HepG2 (cell line): ENCODE results near the gene SLC25A10. TPM values are rescaled to one million over a fixed set of nuclear protein-coding genes. Genes with fewer than 3 reads are reported as not detected.

Experiments
- NRL ChIP-seq: sonication (generic); formaldehyde crosslinking; IDR thresholded peaks from 2 replicates; pipeline ENCODE4 v1.5.0; 2020; ENCODE audit warnings: missing genetic modification reagents, mild to moderate bottlenecking, moderate library complexity, borderline replicate concordance
- SRF ChIP-seq: IDR thresholded peaks from 2 replicates; pipeline ENCODE4 v1.6.1; 2011; ENCODE audit warnings: mild to moderate bottlenecking, low read depth, low read length, moderate library complexity
- ZNF446 ChIP-seq: sonication (generic); formaldehyde crosslinking; IDR thresholded peaks from 2 replicates; pipeline ENCODE4 v1.5.0; 2020; ENCODE audit warnings: mild to moderate bottlenecking, missing genetic modification reagents
- ZNF616 ChIP-seq: sonication (generic); formaldehyde crosslinking; IDR thresholded peaks from 2 replicates; pipeline ENCODE4 v1.5.0; 2020; ENCODE audit warnings: low read depth, mild to moderate bottlenecking, missing genetic modification reagents
- polyA plus RNA-seq, 8 experiments: library from polyadenylated mRNA; depleted of rRNA in 3 of 8; stranded (reverse) in 7 of 8; unstranded in 1 of 8; fragments of >200 nt; fragmentation: Illumina TruSeq in 4 of 8; extraction: Trizol in 4 of 8; gene quantifications; 2 replicates each; pipeline versions ENCODE4 v1.2.1 to v1.2.3, GENCODE V29; 2011 to 2016; ENCODE audit warnings: low read depth in 4 of 8, missing spikeins in 1 of 8, mixed read lengths in 1 of 8; ENCODE audit not compliant: insufficient read depth in 1 of 8
- total RNA-seq, 5 experiments: library from RNA; depleted of rRNA; stranded (reverse); fragments of >200 nt; fragmentation: Illumina TruSeq; extraction: Trizol; gene quantifications; 2 replicates each; pipeline ENCODE4 v1.2.3, GENCODE V29; 2016; ENCODE audit warnings: low read depth in 1 of 5
- TF ChIP-seq, protein P1 (sequence below): sonication (generic); formaldehyde crosslinking; IDR thresholded peaks from 2 replicates; pipeline ENCODE4 v1.9.0; 2021; ENCODE audit warnings: missing genetic modification reagents, borderline replicate concordance
- TF ChIP-seq, protein P2 (sequence below): sonication (generic); formaldehyde crosslinking; IDR thresholded peaks from 2 replicates; pipeline ENCODE4 v1.4.0; 2020; ENCODE audit warnings: missing genetic modification reagents, borderline replicate concordance
- TF ChIP-seq, protein P3 (sequence below): sonication (generic); formaldehyde crosslinking; IDR thresholded peaks from 2 replicates; pipeline ENCODE4 v1.5.0; 2020; ENCODE audit warnings: mild to moderate bottlenecking, missing genetic modification reagents

The SLC25A10 gene
- total and polyA plus RNA-seq, 2 of the 13 experiments (the other 11 are each of a cell fraction or from before 2014, with no cell fraction given), result 46.5 to 140 TPM

DNA sequence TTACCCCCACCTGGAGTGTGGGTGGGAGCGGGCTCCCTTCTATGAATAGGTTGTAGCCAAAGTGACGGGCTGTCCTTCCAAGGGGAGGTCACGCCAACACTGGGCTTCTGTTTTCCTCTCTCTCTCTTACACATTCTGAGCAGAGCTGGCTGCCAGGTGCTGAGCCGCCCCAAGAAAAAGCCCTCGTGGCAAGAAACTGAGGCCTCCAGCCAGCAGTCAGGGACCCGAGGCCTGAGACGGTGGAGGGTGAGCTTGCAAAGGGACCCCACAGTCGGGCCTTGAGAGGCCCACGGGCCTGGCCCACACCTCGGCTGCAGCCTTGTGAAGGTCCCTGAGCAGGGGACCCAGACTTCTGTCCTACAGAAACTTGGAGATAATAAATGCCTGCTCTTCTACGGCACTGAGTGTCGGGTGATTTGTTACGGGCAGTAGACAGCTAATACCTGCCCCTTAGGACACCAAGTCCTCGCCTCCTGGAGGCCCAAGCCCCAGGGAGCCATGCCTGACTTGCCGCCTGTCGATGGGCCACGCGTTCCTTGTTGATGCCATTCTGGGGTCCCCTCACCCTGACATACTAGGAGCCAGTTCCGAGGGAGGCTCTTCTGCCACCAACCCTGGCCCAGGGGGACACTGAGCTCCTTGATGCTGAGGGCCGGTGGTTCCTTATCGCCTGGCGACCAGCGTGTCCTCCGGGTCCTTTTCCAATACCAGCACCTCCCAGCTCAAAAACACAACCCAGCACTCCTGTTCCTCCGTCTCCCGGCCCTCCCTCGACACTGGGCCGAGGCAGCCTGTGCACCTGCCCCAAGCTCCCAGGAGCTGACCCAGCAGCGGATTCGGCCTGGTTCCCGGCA, 26.1 kb downstream of the SLC25A10 start (continued):
- TF ChIP-seq, protein P1, sequence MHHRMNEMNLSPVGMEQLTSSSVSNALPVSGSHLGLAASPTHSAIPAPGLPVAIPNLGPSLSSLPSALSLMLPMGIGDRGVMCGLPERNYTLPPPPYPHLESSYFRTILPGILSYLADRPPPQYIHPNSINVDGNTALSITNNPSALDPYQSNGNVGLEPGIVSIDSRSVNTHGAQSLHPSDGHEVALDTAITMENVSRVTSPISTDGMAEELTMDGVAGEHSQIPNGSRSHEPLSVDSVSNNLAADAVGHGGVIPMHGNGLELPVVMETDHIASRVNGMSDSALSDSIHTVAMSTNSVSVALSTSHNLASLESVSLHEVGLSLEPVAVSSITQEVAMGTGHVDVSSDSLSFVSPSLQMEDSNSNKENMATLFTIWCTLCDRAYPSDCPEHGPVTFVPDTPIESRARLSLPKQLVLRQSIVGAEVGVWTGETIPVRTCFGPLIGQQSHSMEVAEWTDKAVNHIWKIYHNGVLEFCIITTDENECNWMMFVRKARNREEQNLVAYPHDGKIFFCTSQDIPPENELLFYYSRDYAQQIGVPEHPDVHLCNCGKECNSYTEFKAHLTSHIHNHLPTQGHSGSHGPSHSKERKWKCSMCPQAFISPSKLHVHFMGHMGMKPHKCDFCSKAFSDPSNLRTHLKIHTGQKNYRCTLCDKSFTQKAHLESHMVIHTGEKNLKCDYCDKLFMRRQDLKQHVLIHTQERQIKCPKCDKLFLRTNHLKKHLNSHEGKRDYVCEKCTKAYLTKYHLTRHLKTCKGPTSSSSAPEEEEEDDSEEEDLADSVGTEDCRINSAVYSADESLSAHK, result no peak
- TF ChIP-seq, protein P2, sequence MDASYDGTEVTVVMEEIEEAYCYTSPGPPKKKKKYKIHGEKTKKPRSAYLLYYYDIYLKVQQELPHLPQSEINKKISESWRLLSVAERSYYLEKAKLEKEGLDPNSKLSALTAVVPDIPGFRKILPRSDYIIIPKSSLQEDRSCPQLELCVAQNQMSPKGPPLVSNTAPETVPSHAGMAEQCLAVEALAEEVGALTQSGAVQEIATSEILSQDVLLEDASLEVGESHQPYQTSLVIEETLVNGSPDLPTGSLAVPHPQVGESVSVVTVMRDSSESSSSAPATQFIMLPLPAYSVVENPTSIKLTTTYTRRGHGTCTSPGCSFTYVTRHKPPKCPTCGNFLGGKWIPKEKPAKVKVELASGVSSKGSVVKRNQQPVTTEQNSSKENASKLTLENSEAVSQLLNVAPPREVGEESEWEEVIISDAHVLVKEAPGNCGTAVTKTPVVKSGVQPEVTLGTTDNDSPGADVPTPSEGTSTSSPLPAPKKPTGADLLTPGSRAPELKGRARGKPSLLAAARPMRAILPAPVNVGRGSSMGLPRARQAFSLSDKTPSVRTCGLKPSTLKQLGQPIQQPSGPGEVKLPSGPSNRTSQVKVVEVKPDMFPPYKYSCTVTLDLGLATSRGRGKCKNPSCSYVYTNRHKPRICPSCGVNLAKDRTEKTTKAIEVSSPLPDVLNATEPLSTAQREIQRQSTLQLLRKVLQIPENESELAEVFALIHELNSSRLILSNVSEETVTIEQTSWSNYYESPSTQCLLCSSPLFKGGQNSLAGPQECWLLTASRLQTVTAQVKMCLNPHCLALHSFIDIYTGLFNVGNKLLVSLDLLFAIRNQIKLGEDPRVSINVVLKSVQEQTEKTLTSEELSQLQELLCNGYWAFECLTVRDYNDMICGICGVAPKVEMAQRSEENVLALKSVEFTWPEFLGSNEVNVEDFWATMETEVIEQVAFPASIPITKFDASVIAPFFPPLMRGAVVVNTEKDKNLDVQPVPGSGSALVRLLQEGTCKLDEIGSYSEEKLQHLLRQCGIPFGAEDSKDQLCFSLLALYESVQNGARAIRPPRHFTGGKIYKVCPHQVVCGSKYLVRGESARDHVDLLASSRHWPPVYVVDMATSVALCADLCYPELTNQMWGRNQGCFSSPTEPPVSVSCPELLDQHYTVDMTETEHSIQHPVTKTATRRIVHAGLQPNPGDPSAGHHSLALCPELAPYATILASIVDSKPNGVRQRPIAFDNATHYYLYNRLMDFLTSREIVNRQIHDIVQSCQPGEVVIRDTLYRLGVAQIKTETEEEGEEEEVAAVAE (CRISPR knock-in tag), result no peak
- TF ChIP-seq SRF (no peak), ZNF446 (no peak), ZNF616 (CRISPR knock-in tag) (no peak), NRL (no peak)
- TF ChIP-seq, protein P3, sequence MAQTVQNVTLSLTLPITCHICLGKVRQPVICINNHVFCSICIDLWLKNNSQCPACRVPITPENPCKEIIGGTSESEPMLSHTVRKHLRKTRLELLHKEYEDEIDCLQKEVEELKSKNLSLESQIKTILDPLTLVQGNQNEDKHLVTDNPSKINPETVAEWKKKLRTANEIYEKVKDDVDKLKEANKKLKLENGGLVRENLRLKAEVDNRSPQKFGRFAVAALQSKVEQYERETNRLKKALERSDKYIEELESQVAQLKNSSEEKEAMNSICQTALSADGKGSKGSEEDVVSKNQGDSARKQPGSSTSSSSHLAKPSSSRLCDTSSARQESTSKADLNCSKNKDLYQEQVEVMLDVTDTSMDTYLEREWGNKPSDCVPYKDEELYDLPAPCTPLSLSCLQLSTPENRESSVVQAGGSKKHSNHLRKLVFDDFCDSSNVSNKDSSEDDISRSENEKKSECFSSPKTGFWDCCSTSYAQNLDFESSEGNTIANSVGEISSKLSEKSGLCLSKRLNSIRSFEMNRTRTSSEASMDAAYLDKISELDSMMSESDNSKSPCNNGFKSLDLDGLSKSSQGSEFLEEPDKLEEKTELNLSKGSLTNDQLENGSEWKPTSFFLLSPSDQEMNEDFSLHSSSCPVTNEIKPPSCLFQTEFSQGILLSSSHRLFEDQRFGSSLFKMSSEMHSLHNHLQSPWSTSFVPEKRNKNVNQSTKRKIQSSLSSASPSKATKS (CRISPR knock-in tag), result no peak
